NCI-H524 (cell line): ENCODE results near the gene SLAMF8.

Source experiments
- DNase-seq, 2 experiments: peaks; one replicate each; lab custom pipeline; 2025; lab: John Stamatoyannopoulos, UW

Gene SLAMF8

DNA sequence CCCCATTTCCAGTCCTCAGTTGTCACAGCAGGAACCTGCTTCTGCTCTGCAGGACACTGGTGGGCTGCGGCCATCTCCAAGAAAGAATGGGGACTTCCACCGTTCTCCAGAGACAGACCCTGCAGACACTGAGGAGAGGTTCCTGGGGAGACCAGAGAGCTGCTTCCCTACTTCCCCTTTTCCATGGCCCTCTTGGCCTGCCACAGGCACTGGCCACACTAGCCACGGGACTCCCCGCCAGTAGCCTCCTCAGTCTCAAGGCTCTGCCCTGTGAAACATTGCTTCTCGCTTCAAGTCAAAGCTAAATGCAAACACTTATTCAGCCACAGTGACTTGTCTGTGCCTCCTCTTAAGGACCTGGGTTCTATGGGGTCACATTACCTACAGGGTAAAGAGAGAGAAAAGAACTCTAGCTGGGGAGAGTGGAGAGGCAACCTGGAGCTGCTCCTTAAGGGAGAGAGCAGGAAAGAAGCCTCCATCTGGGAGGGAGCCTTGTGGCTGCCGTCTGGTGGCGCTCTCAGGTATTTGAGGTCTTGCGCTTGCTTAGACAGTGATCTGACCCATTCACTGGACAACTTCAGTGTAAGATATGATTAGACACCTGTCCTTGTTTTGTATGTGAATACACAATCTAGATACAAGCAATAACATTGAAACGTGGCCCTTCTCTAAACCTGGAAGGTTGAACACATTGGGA lies 5.4 kb upstream of the SLAMF8 start:
- DNase-seq, result peak; percentile 27 to 67

DNA sequence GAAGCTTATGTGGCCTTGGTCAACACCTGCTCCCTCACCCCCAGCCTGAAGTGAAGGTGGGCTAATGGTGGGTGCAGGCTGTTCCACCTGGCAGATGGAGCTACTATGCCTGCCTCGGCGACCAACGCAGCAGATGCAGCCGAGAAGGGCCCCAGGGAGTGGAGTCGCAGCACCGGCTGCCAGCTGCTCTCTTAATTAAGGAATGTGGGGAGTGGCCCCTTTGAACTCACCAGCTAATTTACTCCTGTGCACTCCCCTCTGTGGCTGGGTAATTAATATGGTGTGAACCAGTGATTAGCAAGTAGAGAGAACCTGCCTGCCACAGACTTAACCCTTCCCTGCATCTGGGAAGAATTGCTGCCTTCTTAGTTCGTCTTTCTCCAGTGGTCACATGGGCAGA lies 3.3 kb upstream of the SLAMF8 start:
- peak; percentile 90 to 96 for DNase-seq

DNA sequence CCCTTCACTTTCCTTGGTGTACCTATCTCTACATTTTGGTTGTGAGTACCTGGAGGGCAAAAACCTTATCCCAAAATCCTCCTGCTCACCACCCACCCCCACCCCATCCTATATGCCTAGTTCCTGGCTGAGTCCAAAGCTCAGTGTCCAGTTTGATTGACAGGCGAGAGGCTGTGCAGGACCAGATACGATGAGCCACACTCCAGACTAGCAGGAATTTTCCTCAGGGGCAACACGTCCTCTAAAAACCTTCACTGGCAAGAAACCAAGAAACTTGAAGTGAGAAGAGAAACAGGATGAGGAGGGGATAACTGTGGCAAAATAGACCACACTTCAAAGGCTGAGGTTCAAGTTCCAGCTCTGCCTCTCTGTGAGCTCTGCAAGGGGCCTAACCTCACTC lies 1.1 kb upstream of the SLAMF8 start:
- DNase-seq, result no peak

DNA sequence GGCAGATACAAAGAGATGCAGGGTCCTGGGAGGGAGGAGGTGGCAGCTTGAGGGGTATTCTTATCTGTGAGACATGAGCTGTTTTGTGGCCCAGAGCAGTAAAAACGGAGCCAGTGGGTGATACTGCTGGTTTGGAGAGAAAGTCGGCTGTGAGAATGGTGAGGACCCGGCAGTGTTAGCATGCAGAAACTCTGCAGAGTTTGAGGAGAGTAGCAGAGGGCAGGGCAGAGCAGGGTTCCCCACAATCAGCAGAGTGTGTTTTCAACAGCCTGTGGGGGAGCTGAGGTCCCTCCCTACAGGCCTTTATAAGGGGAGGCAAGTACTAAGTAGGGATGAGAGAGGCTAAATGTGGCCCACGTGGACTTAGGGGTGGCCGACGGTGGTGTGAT lies 423 bp downstream of the SLAMF8 start:
- no peak for DNase-seq

DNA sequence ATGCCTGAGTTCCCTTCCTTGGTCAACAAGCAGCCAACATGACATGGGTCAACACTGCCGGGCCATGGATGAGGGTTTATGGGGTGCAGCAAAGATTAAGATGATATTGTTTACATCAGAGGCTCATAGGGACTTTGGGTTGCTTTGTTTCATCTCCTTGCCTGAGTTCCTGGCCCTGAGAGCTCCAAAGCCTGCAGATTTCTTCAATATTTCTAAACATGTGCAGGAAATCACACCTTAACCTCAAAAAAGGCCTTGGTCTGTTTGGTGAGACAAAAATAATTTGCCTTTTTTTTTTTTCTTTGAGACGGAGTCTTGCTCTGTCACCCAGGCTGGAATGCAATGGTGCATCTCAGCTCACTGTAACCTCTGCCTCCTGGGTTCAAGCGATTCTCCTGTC lies 876 bp downstream of the SLAMF8 start:
- no peak for DNase-seq

DNA sequence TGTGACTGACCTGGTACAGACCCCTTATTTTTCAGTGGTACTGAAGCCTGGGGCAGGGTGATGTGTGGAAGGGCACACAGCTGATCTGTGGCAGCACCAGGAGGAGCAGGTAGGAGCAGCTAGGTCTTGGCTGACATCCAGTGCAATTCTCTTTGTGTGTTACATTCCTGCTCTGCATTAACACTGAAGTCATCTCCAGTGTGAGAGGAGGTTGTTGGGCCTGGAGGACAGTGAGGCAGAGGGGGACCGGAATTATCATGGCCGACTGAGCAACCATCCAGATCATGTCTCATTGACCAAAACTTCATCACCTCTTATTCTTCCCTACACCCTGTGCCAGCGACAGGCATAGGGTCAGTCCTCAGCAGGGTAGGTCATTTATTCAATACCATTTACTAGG lies 1.5 kb downstream of the SLAMF8 start:
- no peak for DNase-seq

DNA sequence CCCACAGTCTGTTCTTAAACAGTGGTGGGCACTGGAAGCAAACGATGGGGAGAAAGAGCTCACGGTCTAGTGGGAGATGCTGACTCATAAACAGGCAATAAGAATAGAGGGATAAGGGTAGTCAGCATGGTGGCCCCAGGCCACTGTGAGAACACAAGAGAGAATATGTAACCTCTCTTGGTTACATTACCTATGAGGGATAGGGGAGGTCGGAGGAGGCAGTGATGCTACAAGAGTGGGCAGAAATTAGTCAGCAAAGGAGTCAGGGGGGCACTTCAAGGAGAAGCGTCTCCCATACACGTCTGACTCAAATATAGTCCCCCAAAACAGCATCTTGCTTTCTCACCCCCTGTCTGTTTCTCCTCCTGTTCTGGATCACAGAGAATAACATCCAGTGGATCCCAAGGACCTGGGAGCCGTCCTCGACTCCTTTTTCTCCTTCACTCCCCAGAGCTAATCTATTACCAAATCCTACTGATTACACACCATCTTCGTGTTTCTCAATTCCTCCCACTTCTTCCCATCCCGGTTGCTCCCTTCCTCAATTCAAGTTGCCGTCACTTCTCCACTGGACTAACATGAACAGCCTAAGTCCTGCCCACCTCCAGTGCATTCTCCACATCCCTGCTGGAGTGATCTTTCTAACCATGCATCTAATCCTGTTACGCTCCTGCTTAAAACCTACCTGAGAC lies 2.1 kb downstream of the SLAMF8 start:
- no peak for DNase-seq

DNA sequence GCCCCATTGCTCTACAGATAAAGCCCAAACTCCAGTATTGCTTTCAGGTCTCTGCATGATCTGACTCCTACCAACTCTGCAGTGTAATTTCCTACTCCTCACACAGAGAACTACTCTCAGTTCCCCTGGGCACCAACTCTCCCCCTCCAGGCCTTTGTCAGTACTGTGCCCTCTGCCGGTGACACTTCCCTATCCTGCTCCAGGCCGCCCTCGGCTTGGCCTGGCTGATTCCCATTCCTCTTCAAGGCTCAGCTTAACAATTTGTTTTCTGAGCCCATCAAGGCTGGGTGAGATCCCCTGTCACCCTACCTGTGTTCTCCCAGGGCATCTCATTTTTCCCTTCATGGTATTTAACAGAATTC lies 2.6 kb downstream of the SLAMF8 start:
- peak in 1 of 2 experiments; percentile 10 for DNase-seq

DNA sequence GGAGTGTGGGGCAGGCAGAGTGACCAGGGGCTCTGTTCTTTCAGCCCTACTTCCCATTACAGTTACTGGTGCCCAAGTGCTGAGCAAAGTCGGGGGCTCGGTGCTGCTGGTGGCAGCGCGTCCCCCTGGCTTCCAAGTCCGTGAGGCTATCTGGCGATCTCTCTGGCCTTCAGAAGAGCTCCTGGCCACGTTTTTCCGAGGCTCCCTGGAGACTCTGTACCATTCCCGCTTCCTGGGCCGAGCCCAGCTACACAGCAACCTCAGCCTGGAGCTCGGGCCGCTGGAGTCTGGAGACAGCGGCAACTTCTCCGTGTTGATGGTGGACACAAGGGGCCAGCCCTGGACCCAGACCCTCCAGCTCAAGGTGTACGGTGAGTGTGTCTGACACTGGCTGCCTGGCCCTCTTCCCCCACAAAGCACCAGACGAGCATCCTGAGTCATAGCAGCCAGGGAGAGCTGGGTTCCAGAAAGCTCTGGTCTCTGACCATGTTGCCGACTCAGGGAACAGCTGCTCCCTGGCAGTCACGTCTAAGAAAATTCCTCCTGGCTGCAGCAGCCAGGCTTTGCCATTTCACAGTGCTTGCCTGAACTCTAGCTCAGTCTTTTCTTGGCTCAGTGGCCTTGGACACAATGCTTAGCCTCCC lies 3.3 kb downstream of the SLAMF8 start:
- no peak for DNase-seq

DNA sequence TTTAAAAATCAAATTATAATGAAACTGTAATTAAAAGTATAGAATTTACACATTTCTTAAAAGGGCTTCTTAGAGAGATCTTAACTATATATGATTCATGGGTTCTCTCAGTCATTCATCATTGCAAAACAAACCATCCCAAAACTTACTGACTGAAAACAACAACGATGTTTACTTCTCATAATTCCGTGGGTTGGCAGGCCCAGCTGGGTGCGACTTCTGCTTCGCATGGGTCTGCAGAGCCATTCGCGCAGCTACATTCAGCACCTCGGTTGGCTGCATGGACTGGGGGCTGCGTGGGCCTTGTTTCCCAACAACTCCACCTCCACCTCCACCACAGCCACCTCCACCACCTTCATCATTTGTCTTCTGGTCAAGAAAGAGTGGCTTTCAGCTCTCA lies 4.0 kb downstream of the SLAMF8 start:
- no peak for DNase-seq

DNA sequence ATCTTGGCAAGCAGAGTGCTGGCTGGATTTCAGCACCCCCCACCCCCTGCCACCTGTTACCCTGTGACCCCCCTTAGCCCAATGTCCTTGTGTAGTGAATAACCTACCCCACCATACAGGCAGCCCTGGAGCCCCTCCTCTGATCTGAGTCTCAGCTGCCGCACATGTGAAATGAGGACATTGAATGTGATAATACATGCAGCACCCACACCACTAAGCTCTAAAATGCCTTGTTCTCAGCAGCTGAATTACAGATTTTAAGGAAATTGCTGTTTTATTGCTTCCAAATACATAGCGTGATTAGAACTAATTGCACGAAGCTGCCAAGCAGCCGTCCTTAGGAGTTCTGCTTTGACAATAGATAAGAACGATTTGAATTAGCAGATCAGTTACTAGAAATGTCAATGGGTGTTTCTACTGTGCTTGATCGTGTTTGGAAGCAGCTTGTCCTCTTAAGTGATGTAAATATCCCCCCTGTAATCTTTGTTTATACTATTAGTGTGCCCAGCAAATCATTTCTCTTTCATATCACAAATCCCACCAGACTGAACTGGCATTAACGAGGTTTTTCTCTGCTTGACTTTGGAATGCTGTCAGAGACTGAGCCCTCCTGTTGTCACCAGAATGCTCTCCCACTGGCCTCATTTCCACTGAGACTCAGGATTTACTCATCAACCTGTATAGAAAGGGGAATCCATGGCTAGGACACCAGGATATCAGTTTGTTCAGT lies 4.9 kb downstream of the SLAMF8 start:
- DNase-seq, result peak in 1 of 2 experiments; percentile 22

DNA sequence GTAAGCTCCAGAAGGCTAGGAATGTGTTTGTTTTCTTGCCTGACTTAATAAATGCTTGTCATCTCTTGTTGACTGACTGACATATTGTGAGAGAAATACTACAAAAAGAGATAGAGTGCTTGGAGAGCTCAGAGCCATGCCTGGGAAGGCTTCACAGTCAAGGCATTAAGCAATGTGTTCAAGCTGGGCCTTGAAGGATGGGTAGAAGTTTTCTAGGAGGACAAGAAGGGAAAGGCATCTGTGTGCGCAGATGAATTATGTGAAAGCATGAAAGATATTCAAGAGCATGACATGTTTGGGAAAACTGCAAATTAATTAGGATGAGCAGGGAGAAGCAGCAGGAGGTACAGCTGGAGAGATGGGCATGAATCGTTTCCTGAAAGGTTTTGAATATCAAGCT lies 5.6 kb downstream of the SLAMF8 start:
- DNase-seq, result no peak

DNA sequence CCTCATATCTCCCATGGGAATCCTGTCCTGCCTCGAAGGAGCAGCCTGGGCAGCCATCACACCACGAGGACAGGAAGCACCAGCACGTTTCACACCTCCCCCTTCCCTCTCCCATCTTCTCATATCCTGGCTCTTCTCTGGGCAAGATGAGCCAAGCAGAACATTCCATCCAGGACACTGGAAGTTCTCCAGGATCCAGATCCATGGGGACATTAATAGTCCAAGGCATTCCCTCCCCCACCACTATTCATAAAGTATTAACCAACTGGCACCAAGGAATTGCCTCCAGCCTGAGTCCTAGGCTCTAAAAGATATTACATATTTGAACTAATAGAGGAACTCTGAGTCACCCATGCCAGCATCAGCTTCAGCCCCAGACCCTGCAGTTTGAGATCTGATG lies 8.7 kb downstream of the SLAMF8 start:
- DNase-seq, result no peak

DNA sequence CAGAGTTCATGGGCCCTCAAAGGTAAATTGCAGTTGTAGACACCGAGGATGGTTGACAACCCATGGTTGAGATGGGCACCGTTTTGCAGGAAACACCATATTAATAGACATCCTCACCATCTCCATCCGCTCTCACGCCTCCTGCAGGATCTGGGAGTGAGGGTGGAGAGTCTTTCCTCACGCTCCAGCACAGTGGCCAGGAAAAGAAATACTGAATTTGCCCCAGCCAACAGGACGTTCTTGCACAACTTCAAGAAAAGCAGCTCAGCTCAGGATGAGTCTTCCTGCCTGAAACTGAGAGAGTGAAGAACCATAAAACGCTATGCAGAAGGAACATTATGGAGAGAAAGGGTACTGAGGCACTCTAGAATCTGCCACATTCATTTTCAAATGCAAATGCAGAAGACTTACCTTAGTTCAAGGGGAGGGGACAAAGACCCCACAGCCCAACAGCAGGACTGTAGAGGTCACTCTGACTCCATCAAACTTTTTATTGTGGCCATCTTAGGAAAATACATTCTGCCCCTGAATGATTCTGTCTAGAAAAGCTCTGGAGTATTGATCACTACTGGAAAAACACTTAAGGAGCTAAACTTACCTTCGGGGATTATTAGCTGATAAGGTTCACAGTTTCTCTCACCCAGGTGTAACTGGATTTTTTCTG lies 9.3 kb downstream of the SLAMF8 start:
- no peak for DNase-seq

DNA sequence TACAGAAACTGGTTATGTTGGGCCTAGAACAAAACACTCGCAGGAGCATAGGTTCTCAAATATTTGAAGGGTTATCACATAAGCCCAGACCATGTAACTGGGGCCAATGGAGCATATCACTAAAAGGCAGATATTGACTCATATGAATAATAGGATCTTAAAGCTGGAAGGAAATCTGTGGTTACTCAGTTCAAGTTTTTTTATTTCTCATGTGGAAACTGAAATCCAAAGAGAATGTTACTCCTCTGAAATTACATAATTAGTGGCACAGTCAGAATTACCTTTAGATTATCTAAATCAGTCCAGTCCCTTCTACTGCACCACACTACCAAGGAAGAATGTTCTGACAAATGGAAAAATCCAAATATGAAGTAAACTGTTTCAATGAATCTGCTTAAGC lies 12.0 kb downstream of the SLAMF8 start:
- no peak for DNase-seq

DNA sequence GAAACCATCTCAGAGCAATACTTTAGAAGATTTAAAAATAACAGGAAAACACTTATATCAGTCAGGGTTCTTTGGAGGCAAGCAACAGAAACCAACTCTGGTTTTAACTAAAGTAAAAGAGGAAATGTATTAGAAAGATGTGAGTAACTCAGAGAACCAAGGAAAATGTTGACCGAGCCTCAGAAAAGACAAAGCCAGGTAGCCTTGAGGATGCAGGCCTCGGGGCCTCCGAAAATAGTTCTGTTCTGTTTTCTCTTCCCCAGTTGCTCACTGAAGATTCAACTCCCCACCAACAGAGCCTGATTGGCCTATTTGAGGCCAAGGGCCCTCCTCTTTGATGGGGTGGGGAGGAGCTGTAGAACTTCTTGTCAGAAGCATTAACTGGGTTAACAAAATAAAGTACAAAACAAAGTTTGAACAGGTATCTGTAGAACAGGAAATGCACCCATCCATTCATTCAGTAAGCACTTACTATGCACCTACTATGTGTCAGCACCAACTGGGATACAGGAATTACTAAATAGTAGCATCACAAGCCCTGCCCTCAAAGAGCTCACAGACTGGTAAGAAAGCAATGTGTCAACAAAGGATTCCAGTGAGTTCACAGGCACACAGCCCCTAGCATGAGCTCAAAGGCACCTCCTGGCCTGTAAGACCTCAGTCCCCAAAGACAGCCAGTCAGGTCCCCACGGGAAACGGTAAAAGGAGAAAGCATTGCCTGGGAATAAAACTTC lies 12.6 kb downstream of the SLAMF8 start:
- no peak for DNase-seq

DNA sequence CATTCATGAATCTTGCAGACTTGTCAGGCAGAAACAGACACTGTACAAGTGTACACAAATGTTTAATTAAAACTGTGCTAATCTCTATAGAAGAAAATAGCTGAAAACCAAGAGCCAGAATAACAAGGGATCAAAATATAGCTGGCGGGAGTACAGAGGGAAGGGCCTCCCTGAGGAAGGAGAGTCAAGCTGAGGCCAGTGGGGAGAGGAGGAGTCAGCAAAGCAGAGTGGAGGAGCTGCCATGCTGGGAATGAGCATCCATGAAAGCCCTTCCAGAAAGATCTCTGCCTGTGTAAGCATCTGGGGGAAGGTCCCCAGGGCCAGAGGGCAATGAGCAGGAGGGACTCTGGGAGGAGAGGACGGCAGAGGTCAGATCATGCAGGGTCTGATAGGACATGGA lies 15.1 kb downstream of the SLAMF8 start:
- DNase-seq, result no peak

DNA sequence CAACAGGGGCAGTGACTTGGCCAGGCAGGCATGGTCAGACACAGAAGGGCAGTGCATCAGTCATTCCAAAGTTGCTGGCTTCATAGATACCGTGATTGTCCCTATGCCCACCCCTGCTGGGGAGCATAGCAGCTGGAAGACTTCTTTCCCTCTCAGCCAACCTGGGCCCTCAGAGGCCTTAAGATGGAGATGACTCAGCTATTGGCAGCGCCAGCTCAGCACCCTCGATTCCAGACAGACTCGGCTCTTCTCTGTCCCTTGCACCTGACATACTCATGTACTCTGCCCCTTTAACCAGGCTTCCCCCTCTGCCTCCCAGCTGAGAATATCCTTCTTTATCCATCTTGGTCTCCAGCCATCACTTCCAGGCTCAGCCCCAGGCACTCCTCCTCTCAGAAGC lies 16.8 kb downstream of the SLAMF8 start:
- no peak for DNase-seq

DNA sequence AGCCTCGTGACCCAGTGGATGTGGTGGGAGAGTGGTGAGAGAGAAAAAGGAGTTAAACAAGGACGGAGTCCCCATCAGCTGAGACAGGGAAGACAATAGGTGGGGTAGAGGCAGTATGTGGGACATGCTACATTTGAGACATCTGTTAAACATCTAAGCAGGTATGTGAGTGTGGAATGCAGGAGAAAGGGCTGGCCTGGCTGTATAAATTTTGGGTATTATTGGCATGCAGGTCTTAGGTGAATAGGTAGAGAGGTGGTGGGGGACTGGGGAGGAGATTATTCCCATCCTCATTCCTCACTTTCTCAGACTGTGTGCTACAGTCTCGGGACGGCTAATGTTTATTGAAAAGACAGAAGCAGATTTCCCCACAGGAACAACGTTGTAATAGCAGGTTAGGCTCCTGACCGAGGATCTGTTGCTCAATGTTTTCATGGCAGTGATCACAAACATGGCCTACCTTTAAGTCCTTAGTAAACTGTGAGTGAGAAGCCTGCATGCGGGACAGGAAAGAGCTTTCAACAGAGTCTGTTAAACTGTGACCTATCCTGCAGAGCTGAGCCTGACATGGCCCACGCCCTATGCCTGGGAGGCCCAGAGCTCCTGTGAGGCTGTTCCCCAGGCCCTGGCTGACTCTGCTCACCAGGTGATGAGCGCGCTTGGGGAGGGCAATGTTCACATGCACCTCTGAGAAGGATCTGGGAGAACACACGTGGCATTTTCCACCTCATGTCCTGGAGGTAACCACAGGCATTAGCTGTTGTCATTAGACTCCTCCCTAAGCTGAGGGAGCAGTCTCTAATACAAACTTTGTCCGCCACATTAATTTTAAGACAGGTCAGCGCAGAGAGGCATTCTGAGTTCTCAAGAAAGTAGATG lies 19.3 kb downstream of the SLAMF8 start:
- no peak for DNase-seq

DNA sequence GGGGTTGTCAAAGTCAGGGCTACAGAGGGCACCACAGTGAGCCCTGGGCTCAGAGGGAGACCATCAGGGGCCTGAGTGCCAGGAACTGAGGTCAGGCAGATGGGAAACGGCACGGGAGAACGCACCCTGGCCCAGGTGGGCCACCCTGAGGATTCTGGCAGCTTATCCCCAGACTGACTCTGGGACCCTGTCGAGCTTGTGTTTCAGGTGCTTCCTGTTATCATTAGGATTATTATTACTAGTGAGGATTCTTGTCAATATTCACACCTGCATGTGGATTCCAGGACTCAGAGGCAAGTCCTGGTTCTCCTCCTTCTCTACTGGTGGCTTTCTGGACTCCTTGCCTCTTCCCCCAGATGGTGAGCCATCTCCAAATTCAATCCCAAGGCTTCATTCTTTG lies 20.6 kb downstream of the SLAMF8 start:
- no peak for DNase-seq

DNA sequence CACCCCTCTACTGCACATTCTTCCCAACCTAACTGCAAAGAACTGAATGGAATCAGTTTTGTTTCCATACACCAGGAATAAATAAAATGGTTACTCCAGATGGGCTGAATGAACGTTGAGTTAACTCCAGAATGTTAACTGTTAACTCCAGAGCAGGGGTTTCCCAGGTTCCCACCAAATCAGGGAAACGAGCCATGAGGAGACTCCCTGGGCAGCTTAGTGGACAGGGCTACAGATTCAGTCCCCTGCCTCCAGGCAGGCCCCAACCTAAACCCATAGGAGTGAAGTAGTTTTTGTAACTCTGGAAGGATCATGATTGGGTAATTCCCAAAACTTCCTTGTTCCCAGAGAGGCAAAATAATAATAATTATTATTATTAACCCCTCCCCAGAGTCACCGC lies 21.7 kb downstream of the SLAMF8 start:
- no peak for DNase-seq
